ENCODE results near the gene PKD2L1.
"Not testable (repeated sequence)": the region's sequence is repeated elsewhere in the genome, so short reads cannot be mapped to it uniquely, and the experiment has no call there.

The PKD2L1 gene

GRCh38 chr10:100286051-100287033 is 43.7 kb downstream of the PKD2L1 start, which contains the start of gene BLOC1S2:
BLOC1S2 (minus strand) TSS chr10:100286680; CDS start chr10:100286659, 21 bp downstream.
- DNase-seq (ENCODE audit: low read depth in 2 of 2) = peak; percentile 76 to 81

GRCh38 chr10:100285326-100285725 is 44.7 kb downstream of the PKD2L1 start:
- DNase-seq (ENCODE audit: low read depth in 2 of 2) = not testable (repeated sequence)

- DNase-seq (ENCODE audit: low read depth in 2 of 2) = no peak
Observed at GRCh38 chr10:100282907-100283306, 47.1 kb downstream of the PKD2L1 start.

GRCh38 chr10:100276971-100277370 is 53.1 kb downstream of the PKD2L1 start:
- DNase-seq (ENCODE audit: low read depth in 2 of 2) = not testable (repeated sequence)

- peak; percentile 59 to 61 for DNase-seq (ENCODE audit: low read depth in 2 of 2)
Observed at GRCh38 chr10:100267239-100268104, 62.6 kb downstream of the PKD2L1 start, which contains the start of gene CWF19L1. CWF19L1 (minus strand) TSS chr10:100267638; CDS start chr10:100267593, 45 bp downstream.

- no peak for DNase-seq (ENCODE audit: low read depth in 2 of 2)
Observed at GRCh38 chr10:100265821-100266485, 64.1 kb downstream of the PKD2L1 start.

GRCh38 chr10:100254191-100254590 is 75.8 kb downstream of the PKD2L1 start:
- no peak for DNase-seq (ENCODE audit: low read depth in 2 of 2)

- no peak for DNase-seq (ENCODE audit: low read depth in 2 of 2)
Observed at GRCh38 chr10:100253041-100253440, 77.0 kb downstream of the PKD2L1 start.

- no peak for DNase-seq (ENCODE audit: low read depth in 2 of 2)
Observed at GRCh38 chr10:100248820-100249219, 81.2 kb downstream of the PKD2L1 start.

- no peak for DNase-seq (ENCODE audit: low read depth in 2 of 2)
Observed at GRCh38 chr10:100245484-100246220, 84.4 kb downstream of the PKD2L1 start.

GRCh38 chr10:100239851-100240250 is 90.2 kb downstream of the PKD2L1 start:
- DNase-seq (ENCODE audit: low read depth in 2 of 2) = no peak

- no peak for DNase-seq (ENCODE audit: low read depth in 2 of 2)
Observed at GRCh38 chr10:100238429-100238828, 91.6 kb downstream of the PKD2L1 start.

Data from stimulated activated CD8-positive, alpha-beta memory T cell treated with anti-CD3 and anti-CD28 coated beads, Interleukin-7, amount 100 ng/mL, for 4 hours (primary cell).